Adrenal gland (tissue), 5 donors: ENCODE measurements around the gene MMP20.

ENCODE experiments used
- POLR2A ChIP-seq, 2 donors: fragments of 450-650 bp; IDR thresholded peaks; one replicate each; pipeline ENCODE4 v1.6.1; 2017; ENCODE audit warnings: antibody characterized with exemption in 2 of 2, mild to moderate bottlenecking in 2 of 2, moderate library complexity in 1 of 2
- TF ChIP-seq, protein P1 (sequence below), 6 experiments: fragments of 450-650 bp in 4 of 6; fragments of 200-600 bp in 2 of 6; sonication (generic) in 1 of 6; IDR thresholded peaks; 1 replicate in 5 of 6; 2 replicates in 1 of 6; pipeline versions ENCODE4 v1.5.1 to v1.8.0; 2016 to 2021; ENCODE audit warnings: antibody characterized with exemption in 6 of 6, mild to moderate bottlenecking in 2 of 6, moderate library complexity in 1 of 6
- donor health status: DM: no; HTN: no; CAD: no.

- TF ChIP-seq, protein P1, sequence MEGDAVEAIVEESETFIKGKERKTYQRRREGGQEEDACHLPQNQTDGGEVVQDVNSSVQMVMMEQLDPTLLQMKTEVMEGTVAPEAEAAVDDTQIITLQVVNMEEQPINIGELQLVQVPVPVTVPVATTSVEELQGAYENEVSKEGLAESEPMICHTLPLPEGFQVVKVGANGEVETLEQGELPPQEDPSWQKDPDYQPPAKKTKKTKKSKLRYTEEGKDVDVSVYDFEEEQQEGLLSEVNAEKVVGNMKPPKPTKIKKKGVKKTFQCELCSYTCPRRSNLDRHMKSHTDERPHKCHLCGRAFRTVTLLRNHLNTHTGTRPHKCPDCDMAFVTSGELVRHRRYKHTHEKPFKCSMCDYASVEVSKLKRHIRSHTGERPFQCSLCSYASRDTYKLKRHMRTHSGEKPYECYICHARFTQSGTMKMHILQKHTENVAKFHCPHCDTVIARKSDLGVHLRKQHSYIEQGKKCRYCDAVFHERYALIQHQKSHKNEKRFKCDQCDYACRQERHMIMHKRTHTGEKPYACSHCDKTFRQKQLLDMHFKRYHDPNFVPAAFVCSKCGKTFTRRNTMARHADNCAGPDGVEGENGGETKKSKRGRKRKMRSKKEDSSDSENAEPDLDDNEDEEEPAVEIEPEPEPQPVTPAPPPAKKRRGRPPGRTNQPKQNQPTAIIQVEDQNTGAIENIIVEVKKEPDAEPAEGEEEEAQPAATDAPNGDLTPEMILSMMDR (IDR thresholded peaks at IDR 0.05), result no peak
- TF ChIP-seq POLR2A (IDR thresholded peaks at IDR 0.05), result no peak
These were observed 36.1 kb downstream of the MMP20 start for GRCh38 chr11:102589047-102589459.
